K562 (cell line): ENCODE measurements around the gene FBXO8. TPM values are rescaled to one million over a fixed set of nuclear protein-coding genes. Genes with fewer than 3 reads are reported as not detected.

Experiments
- ATAC-seq: fragments of 200-7000 bp; cut with Tn5 transposase; 3 replicates; pipeline ENCODE4 v1.9.1; 2020; ENCODE audit warnings: moderate library complexity
- BruUV-seq: library from RNA; stranded (reverse); fragments of 400-500 nt; replicated peaks from 2 replicates; lab custom pipeline; 2021; lab: Mats Ljungman, UMichigan
- CTCF ChIA-PET: fragments of 300-600 bp; formaldehyde crosslinking; extraction: SDS; loops from one replicate; lab custom pipeline; 2021; ENCODE audit warnings: low intra/inter-chr PET ratio; lab: Yijun Ruan, JAX
- POLR2A ChIA-PET: fragments of 300-600, 350-650 bp; sonication (Branson Sonifier 250); formaldehyde crosslinking; extraction: SDS; loops from one replicate; lab custom pipeline; 2021; ENCODE audit warnings: antibody characterized with exemption, inconsistent platforms; lab: Yijun Ruan, JAX
- DNase-seq, 4 experiments: peaks; one replicate each; pipeline versions ENCODE4 v3.0.0 to v3.0.0-alpha.2; 2011 to 2018; ENCODE audit warnings: low spot score in 3 of 4, mixed read lengths in 3 of 4; ENCODE audit errors: extremely low read depth in 1 of 4
- FAIRE-seq: peaks from 2 replicates; lab custom pipeline; 2011; peaks lifted over from hg19 to GRCh38; lab: Jason Lieb, UNC
- H2AFZ ChIP-seq: 2 replicates; pipeline ENCODE4 v1.6.0; 2011; ENCODE audit warnings: low read depth, low read length, control low read depth, inconsistent platforms
- H3K27ac ChIP-seq: fragments of 200-600 bp; 3 replicates; pipeline ENCODE4 v1.8.0; 2011; ENCODE audit warnings: low read depth, mild to moderate bottlenecking, control low read depth, inconsistent platforms, low read length, moderate library complexity, mixed read lengths; ENCODE audit errors: extremely low read depth
- H3K27me3 ChIP-seq, 2 experiments: fragments of 300-600 bp in 1 of 2; 2 replicates in 1 of 2; 3 replicates in 1 of 2; pipeline versions ENCODE4 v1.6.0 to v1.8.0; 2011; ENCODE audit warnings: inconsistent platforms in 2 of 2, low read length in 2 of 2, mild to moderate bottlenecking in 1 of 2, mixed read lengths in 1 of 2, moderate library complexity in 1 of 2; ENCODE audit not compliant: control insufficient read depth in 2 of 2, insufficient read depth in 2 of 2
- H3K36me3 ChIP-seq: fragments of 300-600 bp; 3 replicates; pipeline ENCODE4 v1.8.0; 2011; ENCODE audit warnings: mild to moderate bottlenecking, low read length, inconsistent platforms; ENCODE audit not compliant: control insufficient read depth, insufficient read depth
- H3K4me1 ChIP-seq, 2 experiments: fragments of 200-600 bp in 1 of 2; replicated peaks in 1 of 2; 2 replicates in 1 of 2; 3 replicates in 1 of 2; pipeline versions ENCODE4 v1.5.1 to v1.8.0; 2011; ENCODE audit warnings: inconsistent platforms in 2 of 2, low read length in 2 of 2, mild to moderate bottlenecking in 1 of 2, mixed read lengths in 1 of 2, moderate library complexity in 1 of 2; ENCODE audit not compliant: control insufficient read depth in 2 of 2, insufficient read depth in 2 of 2
- H3K4me2 ChIP-seq: 2 replicates; pipeline ENCODE4 v1.6.1; 2011; ENCODE audit warnings: low read length, control low read depth, inconsistent platforms, mixed read lengths; ENCODE audit not compliant: insufficient read depth
- H3K4me3 ChIP-seq: fragments of 200-600 bp; sonication (generic), shearing (Covaris generic); 2 replicates; pipeline ENCODE4 v1.5.1; 2016; ENCODE audit warnings: control low read depth, inconsistent platforms
- H3K79me2 ChIP-seq: fragments of 200-600 bp; 3 replicates; pipeline ENCODE4 v1.8.0; 2011; ENCODE audit warnings: low read length, inconsistent platforms; ENCODE audit not compliant: control insufficient read depth, insufficient read depth
- H3K9ac ChIP-seq, 2 experiments: 2 replicates each; pipeline versions ENCODE4 v1.6.0 to v1.6.1; 2011; ENCODE audit warnings: low read depth in 2 of 2, low read length in 2 of 2, control low read depth in 1 of 2, inconsistent platforms in 1 of 2, mild to moderate bottlenecking in 1 of 2, mixed read lengths in 1 of 2; ENCODE audit not compliant: insufficient read depth in 1 of 2
- H3K9me1 ChIP-seq: one replicate; pipeline ENCODE4 v1.6.0; 2011; ENCODE audit warnings: inconsistent platforms, mild to moderate bottlenecking, low read length, moderate library complexity; ENCODE audit not compliant: control insufficient read depth, insufficient read depth
- H3K9me3 ChIP-seq: replicated peaks from 2 replicates; pipeline ENCODE4 v1.5.1; 2011; ENCODE audit warnings: low read depth, low read length, inconsistent platforms; ENCODE audit not compliant: control insufficient read depth, insufficient read depth
- H4K20me1 ChIP-seq: replicated peaks from 2 replicates; pipeline ENCODE4 v1.6.1; 2011; ENCODE audit warnings: low read length, inconsistent platforms, mixed read lengths; ENCODE audit not compliant: control insufficient read depth, insufficient read depth
- ARNT ChIP-seq, 2 experiments: fragments of 450-650 bp; IDR thresholded peaks; 2 replicates each; pipeline ENCODE4 v1.6.1; 2016; ENCODE audit warnings: mild to moderate bottlenecking in 1 of 2
- C11orf30 ChIP-seq: fragments of 450-650 bp; IDR thresholded peaks from 2 replicates; pipeline ENCODE4 v1.6.1; 2016; ENCODE audit warnings: low read depth, mild to moderate bottlenecking
- CREB1 ChIP-seq, 2 experiments: sonication (generic) in 1 of 2; formaldehyde crosslinking in 1 of 2; IDR thresholded peaks; 2 replicates each; pipeline versions ENCODE4 v1.6.1 to v1.8.0; 2012 to 2022; ENCODE audit warnings: inconsistent platforms in 1 of 2, mild to moderate bottlenecking in 1 of 2, missing genetic modification reagents in 1 of 2, moderate library complexity in 1 of 2
- FOSL1 ChIP-seq: fragments of 200-800 bp; sonication (Bioruptor generic); conservative IDR thresholded peaks from 2 replicates; pipeline ENCODE4 v1.6.1; 2016; ENCODE audit warnings: missing genetic modification characterization, missing compliant biosample characterization
- GTF3C2 ChIP-seq: IDR thresholded peaks from 3 replicates; pipeline ENCODE4 v1.6.1; 2011; ENCODE audit warnings: borderline replicate concordance, mild to moderate bottlenecking, moderate library complexity; ENCODE audit not compliant: insufficient read length; ENCODE audit errors: extremely low read depth
- HEY1 ChIP-seq: fragments of 250-450 bp; sonication (Bioruptor Pico); IDR thresholded peaks from 2 replicates; pipeline ENCODE4 v1.5.0; 2020; ENCODE audit warnings: mild to moderate bottlenecking, moderate library complexity, borderline replicate concordance
- L3MBTL2 ChIP-seq: fragments of 450-650 bp; IDR thresholded peaks from 2 replicates; pipeline ENCODE4 v1.6.1; 2016; ENCODE audit warnings: mild to moderate bottlenecking, moderate library complexity
- MCM2 ChIP-seq: fragments of 450-650 bp; IDR thresholded peaks from 2 replicates; pipeline ENCODE4 v1.6.1; 2017; ENCODE audit warnings: low read depth, mild to moderate bottlenecking
- MTF1 ChIP-seq: fragments of 250-450 bp; sonication (Bioruptor Pico); IDR thresholded peaks from 2 replicates; pipeline ENCODE4 v1.9.0; 2021; ENCODE audit warnings: moderate library complexity, mild to moderate bottlenecking, inconsistent platforms, borderline replicate concordance
- NFE2 ChIP-seq: IDR thresholded peaks from 2 replicates; pipeline ENCODE4 v1.6.1; 2014; ENCODE audit warnings: antibody characterized with exemption, low read depth
- NR2F6 ChIP-seq: fragments of 450-650 bp; formaldehyde crosslinking; IDR thresholded peaks from 2 replicates; pipeline ENCODE4 v1.4.0; 2020; ENCODE audit warnings: mild to moderate bottlenecking
- TAF9B ChIP-seq: fragments of 450-650 bp; IDR thresholded peaks from 2 replicates; pipeline ENCODE4 v1.6.1; 2018; ENCODE audit warnings: mild to moderate bottlenecking; ENCODE audit not compliant: partially characterized antibody
- TEAD1 ChIP-seq, 2 experiments: fragments of 450-650 bp in 1 of 2; sonication (generic) in 1 of 2; formaldehyde crosslinking; IDR thresholded peaks; 2 replicates each; pipeline versions ENCODE4 v1.4.0 to v1.8.0; 2020 to 2022; ENCODE audit warnings: mild to moderate bottlenecking in 2 of 2, missing genetic modification reagents in 1 of 2
- TEAD4 ChIP-seq, 2 experiments: sonication (generic) in 1 of 2; formaldehyde crosslinking in 1 of 2; IDR thresholded peaks; 2 replicates each; pipeline versions ENCODE4 v1.6.1 to v1.8.0; 2012 to 2022; ENCODE audit warnings: borderline replicate concordance in 1 of 2, inconsistent platforms in 1 of 2, low read length in 1 of 2, mild to moderate bottlenecking in 1 of 2, missing genetic modification reagents in 1 of 2
- TSC22D4 ChIP-seq: fragments of 450-650 bp; IDR thresholded peaks from 2 replicates; pipeline ENCODE4 v1.6.1; 2016; ENCODE audit warnings: missing genetic modification characterization, missing biosample characterization, control low read depth
- ZNF316 ChIP-seq: fragments of 450-650 bp; IDR thresholded peaks from 2 replicates; pipeline ENCODE4 v1.6.1; 2016
- ZNF395 ChIP-seq: fragments of 200-800 bp; sonication (Bioruptor generic); IDR thresholded peaks from 2 replicates; pipeline ENCODE4 v1.6.1; 2017; ENCODE audit warnings: missing genetic modification characterization, missing compliant biosample characterization
- ZSCAN29 ChIP-seq: fragments of 450-650 bp; IDR thresholded peaks from 2 replicates; pipeline ENCODE4 v1.6.1; 2017
- WGBS: fragments of 100-300 bp; shearing (Covaris generic); methylation state at CpG from one replicate; pipeline ENCODE4 v1.1.6; 2016; ENCODE audit warnings: low coverage, mixed read lengths; ENCODE audit not compliant: insufficient coverage; ENCODE audit errors: missing lambda C conversion rate; 5-methylcytosine and 5-hydroxymethylcytosine counted together
- in situ Hi-C: fragments of 300-500 bp; cut with MboI; formaldehyde crosslinking; loops from 4 replicates; pipeline ENCODE4 v1.15.0; 2018; ENCODE audit warnings: inconsistent platforms, mixed read lengths
- intact Hi-C: fragments of 100-400 bp; cut with micrococcal nuclease; formaldehyde crosslinking; loops from 2 replicates; pipeline ENCODE4 v1.14.2; 2022
- polyA plus RNA-seq, 8 experiments: library from polyadenylated mRNA; depleted of rRNA in 4 of 8; stranded (reverse) in 5 of 8; unstranded in 3 of 8; fragments of >200 nt; fragmentation: Nextera tagmentation in 2 of 8; fragmentation: Illumina TruSeq in 1 of 8; extraction: Ambion mirVana in 2 of 8; extraction: Trizol in 1 of 8; gene quantifications; 2 replicates each; pipeline versions ENCODE4 v1.2.1 to v1.2.3, GENCODE V29; 2011 to 2014; ENCODE audit warnings: inconsistent platforms in 1 of 8, missing spikeins in 1 of 8
- total RNA-seq, 7 experiments: library from RNA; depleted of rRNA in 6 of 7; stranded (reverse); fragments of >200 nt in 6 of 7; fragmentation: Illumina TruSeq in 2 of 7; extraction: Trizol in 2 of 7; gene quantifications; 2 replicates each; pipeline versions ENCODE4 v1.2.1 to v1.2.3, GENCODE V29; 2011 to 2021; ENCODE audit warnings: low replicate concordance in 1 of 7

Gene FBXO8
- total and polyA plus RNA-seq, 9 of the 15 experiments (the other 6 are each of a cell fraction or from before 2014, with no cell fraction given), result 12.9 to 27.1 (median 14.8) TPM

- TF ChIP-seq GTF3C2, result no peak
- TF ChIP-seq TEAD1 (CRISPR knock-in tag; IDR thresholded peaks at IDR 0.05), result no peak
- TF ChIP-seq ZNF395 (CRISPR knock-in tag), result no peak
- TF ChIP-seq NR2F6 (CRISPR knock-in tag), result no peak
These were observed 83.7 kb downstream of the FBXO8 start (continued) for GRCh38 chr4:174199735-174200134.

- H4K20me1 ChIP-seq, result no peaks in the 10 kb centered on the region
- H3K9me3 ChIP-seq, result no peaks in the 10 kb centered on the region
- ATAC-seq (peak; percentile 83), DNase-seq (peak in 3 of 4 experiments; percentile 16 to 80 (median 63)), FAIRE-seq (peak; percentile 67)
- H3K36me3 ChIP-seq, result no peaks in the 10 kb centered on the region
- H3K9ac ChIP-seq, result peak overlapping the region in 1 of 2 experiments; percentile 55; a peak in 2 of 4 replicates
- WGBS, result 1% methylated on average over 4 of the region's 4 CpGs
- peak overlapping the region; percentile 96 for H2AFZ ChIP-seq
- intact Hi-C loops, result no loop called here
- no TSS peak for BruUV-seq
- ChIA-PET CTCF (interaction anchor here (0.6 kb wide), 1 partner anchor 35 kb away, joined by 3 read pairs; no protein-coding TSS in a partner anchor), POLR2A (no interaction called here)
- in situ Hi-C loops, result no loop called here
- no peaks in the 10 kb centered on the region for H3K79me2 ChIP-seq
- H3K27ac ChIP-seq, result peak overlapping the region; percentile 73
- H3K9me1 ChIP-seq, result no peaks in the 10 kb centered on the region
- H3K4me1 ChIP-seq, result peaks cover 0 to 23% of the 10 kb centered on the region in 2 experiments; a peak in 2 of 5 replicates
- H3K27me3 ChIP-seq, result no peaks in the 10 kb centered on the region
- H3K4me3 ChIP-seq, result no peak overlapping the region
- peak overlapping the region; percentile 70 for H3K4me2 ChIP-seq
- TF ChIP-seq MCM2, result no peak
- TF ChIP-seq ZNF316, result peak; percentile 88
- peak; percentile 79; the same call in 1 of the 2 replicates for TF ChIP-seq C11orf30
- TF ChIP-seq CREB1 (IDR thresholded peaks at IDR 0.05), result peak; percentile 63; the same call in 1 of the 2 replicates
- no peak for TF ChIP-seq CREB1 (CRISPR knock-in tag; IDR thresholded peaks at IDR 0.05)
- no peak for TF ChIP-seq L3MBTL2
- TF ChIP-seq ZSCAN29, result no peak
- TF ChIP-seq MTF1 (CRISPR knock-in tag), result no peak
- peak; percentile 25; the same call in 1 of the 2 replicates for TF ChIP-seq NFE2
- TF ChIP-seq TEAD4 (IDR thresholded peaks at IDR 0.05; ENCODE audit: low read length), result peak; percentile 28; the same call in 1 of the 2 replicates
- TF ChIP-seq TEAD4 (CRISPR knock-in tag; IDR thresholded peaks at IDR 0.05; ENCODE audit: borderline replicate concordance), result no peak
- TF ChIP-seq TSC22D4 (tag), result no peak
- 0 out of 2 replicates have a peak, but pooled peaks have one; percentile 15 for TF ChIP-seq FOSL1 (tag)
- no peak for TF ChIP-seq ARNT (IDR thresholded peaks at IDR 0.05)
- no peak for TF ChIP-seq HEY1
- TF ChIP-seq TAF9B, result no peak
These were observed 84.6 kb downstream of the FBXO8 start for GRCh38 chr4:174198828-174199227.
